Endothelial cell of umbilical vein (primary cell): ENCODE measurements around the gene TTLL5. TPM values are rescaled to one million over a fixed set of nuclear protein-coding genes. Genes with fewer than 3 reads are reported as not detected.
A peak's percentile ranks its signal among the peaks of the same experiment; 100 is the strongest.

ENCODE experiments used
- BruUV-seq: library from RNA; stranded (reverse); fragments of 400-500 nt; replicated peaks from 2 replicates; lab custom pipeline; 2021; lab: Mats Ljungman, UMichigan
- CTCF ChIA-PET: fragments of 300-600, 350-600 bp; sonication (Branson Sonifier 250); formaldehyde crosslinking; loops from one replicate; lab custom pipeline; 2021; ENCODE audit warnings: antibody characterized with exemption, inconsistent platforms; lab: Charles Lee
- POLR2A ChIA-PET: fragments of 300-600, 350-600 bp; sonication (Branson Sonifier 250); formaldehyde crosslinking; loops from one replicate; lab custom pipeline; 2021; ENCODE audit warnings: antibody characterized with exemption, inconsistent platforms; lab: Charles Lee
- DNase-seq: peaks from one replicate; pipeline ENCODE4 v3.0.0-alpha.2; 2011; ENCODE audit warnings: low read depth, low spot score
- FAIRE-seq: peaks from 2 replicates; lab custom pipeline; 2011; peaks lifted over from hg19 to GRCh38; lab: Jason Lieb, UNC
- H2AFZ ChIP-seq: 2 replicates; pipeline ENCODE4 v1.6.0; 2012; ENCODE audit warnings: low read depth, low read length, control low read depth, inconsistent platforms
- H3K27ac ChIP-seq: 2 replicates; pipeline ENCODE4 v1.5.1; 2011; ENCODE audit warnings: low read depth, mild to moderate bottlenecking, control low read depth, low read length, moderate library complexity; ENCODE audit not compliant: insufficient read depth
- H3K27me3 ChIP-seq, 2 experiments: 2 replicates each; pipeline versions ENCODE4 v1.6.0 to v1.6.1; 2011; ENCODE audit warnings: low read length in 2 of 2, mixed read lengths in 1 of 2; ENCODE audit not compliant: control insufficient read depth in 2 of 2, insufficient read depth in 2 of 2
- H3K36me3 ChIP-seq, 2 experiments: 2 replicates in 1 of 2; 3 replicates in 1 of 2; pipeline ENCODE4 v1.5.1; 2011; ENCODE audit warnings: low read length in 2 of 2, mild to moderate bottlenecking in 1 of 2, moderate library complexity in 1 of 2; ENCODE audit not compliant: control insufficient read depth in 2 of 2, insufficient read depth in 2 of 2; ENCODE audit errors: extremely low read depth in 1 of 2
- H3K4me1 ChIP-seq: 3 replicates; pipeline ENCODE4 v1.5.1; 2011; ENCODE audit warnings: mild to moderate bottlenecking, low read length; ENCODE audit not compliant: control insufficient read depth, insufficient read depth; ENCODE audit errors: extremely low read depth
- H3K4me2 ChIP-seq: 2 replicates; pipeline ENCODE4 v1.6.1; 2011; ENCODE audit warnings: low read length, control low read depth, mixed read lengths; ENCODE audit not compliant: insufficient read depth
- H3K4me3 ChIP-seq, 3 experiments: fragments of 200-600 bp in 1 of 3; sonication (generic), shearing (Covaris generic) in 1 of 3; replicated peaks in 1 of 3; 2 replicates each; pipeline ENCODE4 v1.5.1; 2011 to 2016; ENCODE audit warnings: control low read depth in 3 of 3, low read length in 3 of 3, mild to moderate bottlenecking in 2 of 3, inconsistent platforms in 1 of 3, low read depth in 1 of 3, moderate library complexity in 1 of 3; ENCODE audit not compliant: insufficient read depth in 1 of 3
- H3K79me2 ChIP-seq: 2 replicates; pipeline ENCODE4 v1.6.0; 2012; ENCODE audit warnings: low read length, inconsistent platforms; ENCODE audit not compliant: control insufficient read depth, insufficient read depth
- H3K9ac ChIP-seq: replicated peaks from 2 replicates; pipeline ENCODE3; 2011; ENCODE audit warnings: low read length, control low read depth; ENCODE audit not compliant: insufficient read depth; ENCODE audit errors: extremely low read depth
- H3K9me1 ChIP-seq: replicated peaks from 3 replicates; pipeline ENCODE4 v1.6.0; 2011; ENCODE audit warnings: mild to moderate bottlenecking, low read length; ENCODE audit not compliant: control insufficient read depth, insufficient read depth; ENCODE audit errors: extremely low read depth
- H3K9me3 ChIP-seq: replicated peaks from 2 replicates; pipeline ENCODE4 v1.5.1; 2012; ENCODE audit warnings: low read length, inconsistent platforms; ENCODE audit not compliant: control insufficient read depth, insufficient read depth
- H4K20me1 ChIP-seq: replicated peaks from 2 replicates; pipeline ENCODE3; 2011; ENCODE audit warnings: mild to moderate bottlenecking, low read length; ENCODE audit not compliant: control insufficient read depth, insufficient read depth; ENCODE audit errors: extremely low read depth
- EZH2 ChIP-seq: IDR thresholded peaks from 2 replicates; pipeline ENCODE4 v1.6.1; 2012; ENCODE audit warnings: borderline replicate concordance, low read depth, mild to moderate bottlenecking, moderate library complexity, low read length, inconsistent platforms; ENCODE audit not compliant: severe bottlenecking
- FOS ChIP-seq: IDR thresholded peaks from 2 replicates; pipeline ENCODE4 v1.6.1; 2011; ENCODE audit warnings: mild to moderate bottlenecking, low read length, moderate library complexity, borderline replicate concordance; ENCODE audit not compliant: insufficient read depth
- GATA2 ChIP-seq: IDR thresholded peaks from 2 replicates; pipeline ENCODE4 v1.7.0; 2011; ENCODE audit warnings: low read depth, mild to moderate bottlenecking, moderate library complexity, mixed read lengths, low read length; ENCODE audit not compliant: insufficient read length, insufficient read depth
- JUN ChIP-seq: IDR thresholded peaks from 2 replicates; pipeline ENCODE4 v1.6.1; 2011; ENCODE audit warnings: borderline replicate concordance, low read depth; ENCODE audit not compliant: insufficient read length, insufficient read depth
- MYC ChIP-seq: IDR thresholded peaks from one replicate; pipeline ENCODE4 v1.6.1; 2011; ENCODE audit warnings: mild to moderate bottlenecking, low read depth, low read length
- POLR2A ChIP-seq: IDR thresholded peaks from 2 replicates; pipeline ENCODE4 v1.6.1; 2012; ENCODE audit warnings: low read depth, mild to moderate bottlenecking, control low read depth, low read length
- POLR2AphosphoS5 ChIP-seq: IDR thresholded peaks from 2 replicates; pipeline ENCODE4 v1.6.1; 2012; ENCODE audit warnings: low read depth, mild to moderate bottlenecking, control low read depth, low read length, moderate library complexity; ENCODE audit not compliant: insufficient read depth
- dilution Hi-C: fragments of 300-500 bp; cut with MboI; formaldehyde crosslinking; loops from one replicate; pipeline ENCODE4 v1.15.0; 2019; ENCODE audit warnings: low sequenced_read_pairs; ENCODE audit not compliant: extremely low pct_ligation_motif_present
- intact Hi-C: fragments of 100-400 bp; cut with micrococcal nuclease; formaldehyde crosslinking; loops from one replicate; pipeline ENCODE4 v1.10.0; 2022
- polyA plus RNA-seq, 4 experiments: library from polyadenylated mRNA; depleted of rRNA in 3 of 4; stranded (reverse) in 3 of 4; unstranded in 1 of 4; fragments of >200 nt; gene quantifications; 2 replicates each; pipeline versions ENCODE4 v1.2.1 to v1.2.3, GENCODE V29; 2011 to 2012; ENCODE audit warnings: missing spikeins in 1 of 4
- total RNA-seq: library from RNA; stranded (reverse); gene quantifications from 2 replicates; pipeline ENCODE4 v1.2.3, GENCODE V29; 2021
- TF ChIP-seq, protein P1 (sequence below), 2 donors: IDR thresholded peaks; 1 replicate in 1 of 2; 2 replicates in 1 of 2; pipeline ENCODE4 v1.5.1; 2011; ENCODE audit warnings: low read length in 2 of 2, mild to moderate bottlenecking in 2 of 2, moderate library complexity in 2 of 2, control low read depth in 1 of 2, inconsistent platforms in 1 of 2, low read depth in 1 of 2; ENCODE audit not compliant: insufficient read depth in 1 of 2; ENCODE audit errors: extremely low read depth in 1 of 2
- TF ChIP-seq, protein P2 (sequence below): IDR thresholded peaks from 2 replicates; pipeline ENCODE4 v1.6.1; 2011; ENCODE audit not compliant: insufficient read depth, insufficient read length

Gene TTLL5
- total and polyA plus RNA-seq, 2 donors (not counting 3 experiments of a cell fraction or from before 2014, with no cell fraction given), result 33.2 to 93.6 TPM

DNA sequence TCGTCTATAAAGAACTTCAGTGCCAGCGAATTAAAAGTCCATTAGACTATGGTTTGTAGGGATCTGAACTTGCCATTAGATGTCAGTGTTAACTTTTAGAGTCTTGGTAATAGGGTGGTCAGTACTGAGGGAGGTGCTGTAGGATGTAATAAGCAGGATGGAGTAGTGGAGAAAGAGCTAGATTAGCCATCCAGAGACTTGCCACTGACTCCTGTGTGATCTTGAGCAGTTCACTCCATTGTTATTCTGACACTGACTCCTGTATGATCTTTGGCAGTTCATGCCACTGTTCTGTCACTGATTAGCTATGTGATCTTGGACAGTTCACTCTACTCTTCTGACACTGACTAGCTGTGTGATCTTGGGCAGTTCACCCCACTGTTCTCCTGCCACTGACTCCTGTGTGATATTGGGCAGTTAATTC is 133.6 kb downstream of the TTLL5 start:
- FAIRE-seq, result peak; percentile 48
- Histone ChIP-seq H3K27me3 (no peaks in the 10 kb centered on the region), H3K4me2 (no peak overlapping the region), H3K9ac (no peak overlapping the region), H3K9me1 (no peaks in the 10 kb centered on the region), H3K27ac (no peak overlapping the region), H3K36me3 (no peaks in the 10 kb centered on the region), H3K9me3 (no peaks in the 10 kb centered on the region), H3K4me1 (no peaks in the 10 kb centered on the region), H3K79me2 (peaks cover 4% of the 10 kb centered on the region), H4K20me1 (no peaks in the 10 kb centered on the region), H3K4me3 (no peak overlapping the region), H2AFZ (no peak overlapping the region)
- intact Hi-C loops, result loop anchor here (1.0 to 5.0 kb wide), 2 partner anchors 87 to 188 kb away; no protein-coding TSS in a partner anchor
- TF ChIP-seq GATA2 (no peak), POLR2A (no peak)
- TF ChIP-seq, protein P1, sequence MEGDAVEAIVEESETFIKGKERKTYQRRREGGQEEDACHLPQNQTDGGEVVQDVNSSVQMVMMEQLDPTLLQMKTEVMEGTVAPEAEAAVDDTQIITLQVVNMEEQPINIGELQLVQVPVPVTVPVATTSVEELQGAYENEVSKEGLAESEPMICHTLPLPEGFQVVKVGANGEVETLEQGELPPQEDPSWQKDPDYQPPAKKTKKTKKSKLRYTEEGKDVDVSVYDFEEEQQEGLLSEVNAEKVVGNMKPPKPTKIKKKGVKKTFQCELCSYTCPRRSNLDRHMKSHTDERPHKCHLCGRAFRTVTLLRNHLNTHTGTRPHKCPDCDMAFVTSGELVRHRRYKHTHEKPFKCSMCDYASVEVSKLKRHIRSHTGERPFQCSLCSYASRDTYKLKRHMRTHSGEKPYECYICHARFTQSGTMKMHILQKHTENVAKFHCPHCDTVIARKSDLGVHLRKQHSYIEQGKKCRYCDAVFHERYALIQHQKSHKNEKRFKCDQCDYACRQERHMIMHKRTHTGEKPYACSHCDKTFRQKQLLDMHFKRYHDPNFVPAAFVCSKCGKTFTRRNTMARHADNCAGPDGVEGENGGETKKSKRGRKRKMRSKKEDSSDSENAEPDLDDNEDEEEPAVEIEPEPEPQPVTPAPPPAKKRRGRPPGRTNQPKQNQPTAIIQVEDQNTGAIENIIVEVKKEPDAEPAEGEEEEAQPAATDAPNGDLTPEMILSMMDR (IDR thresholded peaks at IDR 0.05; ENCODE audit: extremely low read depth in 1 of 2, insufficient read depth in 1 of 2, low read depth in 1 of 2, low read length in 2 of 2), result peak in 1 of 2 donors; percentile 31
- ChIA-PET CTCF (interaction anchor here (0.6 to 5.7 kb wide), 30 partner anchors 8 to 592 kb away, joined by 3 to 195 read pairs (median 4); partner anchors contain the start of genes IFT43 and TGFB3), POLR2A (interaction anchor here (1.0 kb wide), 1 partner anchor 188 kb away, joined by 4 read pairs; no protein-coding TSS in a partner anchor)
- peak; percentile 49 for DNase-seq
- dilution Hi-C loops, result no loop called here
- no TSS peak for BruUV-seq

DNA sequence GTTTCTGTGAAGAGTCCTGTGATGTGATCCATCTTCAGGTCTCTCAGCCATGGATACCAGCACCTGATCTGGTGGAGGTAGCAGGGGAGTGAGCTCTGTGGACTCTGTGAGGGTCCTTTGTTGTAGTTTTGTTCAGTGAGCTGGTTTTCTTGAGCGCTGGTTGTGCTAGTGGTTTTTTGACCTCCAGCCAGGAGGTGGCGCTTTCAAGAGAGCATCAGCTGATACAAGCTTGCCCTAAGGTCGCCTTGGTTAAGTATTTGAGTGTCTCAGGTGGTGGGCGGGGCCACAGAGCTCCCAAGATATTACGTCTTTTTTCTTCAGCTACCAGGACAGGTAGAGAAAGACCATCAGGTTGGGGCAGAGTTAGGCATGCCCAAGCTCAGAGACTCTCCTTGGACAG is 139.7 kb downstream of the TTLL5 start:
- no peaks in the 10 kb centered on the region for H3K9me3 ChIP-seq
- DNase-seq (no peak), FAIRE-seq (no peak)
- no peak overlapping the region for H3K9ac ChIP-seq
- no peaks in the 10 kb centered on the region for H3K4me1 ChIP-seq
- H3K4me2 ChIP-seq, result no peak overlapping the region
- H3K27ac ChIP-seq, result no peak overlapping the region
- H3K79me2 ChIP-seq, result peaks cover 4% of the 10 kb centered on the region
- TF ChIP-seq FOS, result no peak
- TF ChIP-seq, protein P2, sequence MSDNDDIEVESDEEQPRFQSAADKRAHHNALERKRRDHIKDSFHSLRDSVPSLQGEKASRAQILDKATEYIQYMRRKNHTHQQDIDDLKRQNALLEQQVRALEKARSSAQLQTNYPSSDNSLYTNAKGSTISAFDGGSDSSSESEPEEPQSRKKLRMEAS, result no peak
- no peak for TF ChIP-seq GATA2
- no peak for TF ChIP-seq JUN
- no peak for TF ChIP-seq MYC
- no peak for TF ChIP-seq POLR2AphosphoS5
- no peak for TF ChIP-seq EZH2
- TF ChIP-seq POLR2A, result no peak
- TF ChIP-seq, protein P1 (IDR thresholded peaks at IDR 0.05; ENCODE audit: extremely low read depth in 1 of 2, insufficient read depth in 1 of 2, low read depth in 1 of 2, low read length in 2 of 2), result no peak
- no TSS peak for BruUV-seq
- POLR2A ChIA-PET, result no interaction called here
- no peak overlapping the region for H2AFZ ChIP-seq
- no peaks in the 10 kb centered on the region for H4K20me1 ChIP-seq
- H3K4me3 ChIP-seq, result no peak overlapping the region
- intact Hi-C loops (no loop called here), dilution Hi-C loops (no loop called here)
- H3K36me3 ChIP-seq, result peaks cover 0 to 2% of the 10 kb centered on the region in 2 experiments
- H3K9me1 ChIP-seq, result no peaks in the 10 kb centered on the region
- H3K27me3 ChIP-seq, result no peaks in the 10 kb centered on the region
- CTCF ChIA-PET, result interaction anchor here (1.0 to 4.1 kb wide), 5 partner anchors 14 to 182 kb away, joined by 3 to 22 read pairs (median 5); no protein-coding TSS in a partner anchor
